Liver (tissue), 9 donors: ENCODE measurements around the gene VPS35. TPM values are rescaled to one million over a fixed set of nuclear protein-coding genes. Genes with fewer than 3 reads are reported as not detected.

Experiments used
- DNase-seq: peaks from one replicate; pipeline ENCODE4 v3.0.0-alpha.2; 2017; ENCODE audit warnings: low spot score
- H3K27ac ChIP-seq, 2 donors: one replicate each; pipeline ENCODE4 v1.7.0; 2013; ENCODE audit warnings: inconsistent platforms in 2 of 2, low read length in 2 of 2, control low read depth in 1 of 2, low read depth in 1 of 2, mild to moderate bottlenecking in 1 of 2
- H3K27me3 ChIP-seq, 4 donors: one replicate each; pipeline versions ENCODE4 v1.6.1 to v1.7.0; 2013; ENCODE audit warnings: low read length in 3 of 4, inconsistent platforms in 1 of 4, mild to moderate bottlenecking in 1 of 4, moderate library complexity in 1 of 4; ENCODE audit not compliant: control insufficient read depth in 4 of 4, insufficient read depth in 4 of 4
- H3K36me3 ChIP-seq, 4 donors: one replicate each; pipeline versions ENCODE4 v1.6.1 to v1.7.0; 2013; ENCODE audit warnings: low read length in 3 of 4, mild to moderate bottlenecking in 3 of 4, low read depth in 1 of 4, moderate library complexity in 1 of 4; ENCODE audit not compliant: control insufficient read depth in 4 of 4, insufficient read depth in 3 of 4
- H3K4me1 ChIP-seq, 4 donors: one replicate each; pipeline versions ENCODE4 v1.6.1 to v1.7.0; 2013; ENCODE audit warnings: low read length in 3 of 4, mild to moderate bottlenecking in 3 of 4, moderate library complexity in 1 of 4; ENCODE audit not compliant: control insufficient read depth in 4 of 4, insufficient read depth in 4 of 4
- H3K4me3 ChIP-seq, 3 donors: one replicate each; pipeline versions ENCODE4 v1.6.1 to v1.7.0; 2013; ENCODE audit warnings: low read length in 3 of 3, control low read depth in 1 of 3, low read depth in 1 of 3, mild to moderate bottlenecking in 1 of 3
- H3K9ac ChIP-seq, 2 donors: one replicate each; pipeline ENCODE4 v1.7.0; 2013; ENCODE audit warnings: low read length in 2 of 2, mild to moderate bottlenecking in 2 of 2, moderate library complexity in 2 of 2, control low read depth in 1 of 2, low read depth in 1 of 2
- H3K9me3 ChIP-seq, 4 donors: one replicate each; pipeline versions ENCODE4 v1.6.1 to v1.7.0; 2013; ENCODE audit warnings: low read length in 3 of 4; ENCODE audit not compliant: control insufficient read depth in 4 of 4
- EGR1 ChIP-seq, 2 donors: IDR thresholded peaks; 2 replicates each; pipeline ENCODE4 v1.6.1; 2016 to 2018; ENCODE audit warnings: antibody characterized with exemption in 2 of 2, low read depth in 2 of 2
- FOXA1 ChIP-seq: IDR thresholded peaks from 2 replicates; pipeline ENCODE4 v1.6.1; 2016; ENCODE audit warnings: antibody characterized with exemption
- FOXA2 ChIP-seq: IDR thresholded peaks from 2 replicates; pipeline ENCODE4 v1.6.1; 2016; ENCODE audit warnings: antibody characterized with exemption
- GABPA ChIP-seq, 2 donors: IDR thresholded peaks in 1 of 2; conservative IDR thresholded peaks in 1 of 2; 2 replicates each; pipeline ENCODE4 v1.6.1; 2016; ENCODE audit warnings: antibody characterized with exemption in 2 of 2, mild to moderate bottlenecking in 1 of 2, moderate library complexity in 1 of 2
- HNF4A ChIP-seq, 2 donors: conservative IDR thresholded peaks; 2 replicates each; pipeline ENCODE4 v1.6.1; 2016; ENCODE audit warnings: antibody characterized with exemption in 2 of 2, mild to moderate bottlenecking in 2 of 2
- HNF4G ChIP-seq: IDR thresholded peaks from 2 replicates; pipeline ENCODE4 v1.6.1; 2016; ENCODE audit warnings: antibody characterized with exemption
- JUND ChIP-seq, 2 donors: IDR thresholded peaks; 2 replicates each; pipeline ENCODE4 v1.6.1; 2016; ENCODE audit warnings: antibody characterized with exemption in 2 of 2
- NR2F2 ChIP-seq: IDR thresholded peaks from 2 replicates; pipeline ENCODE4 v1.6.1; 2016; ENCODE audit warnings: antibody characterized with exemption
- RAD21 ChIP-seq, 2 donors: IDR thresholded peaks; 2 replicates each; pipeline ENCODE4 v1.6.1; 2016; ENCODE audit warnings: antibody characterized with exemption in 2 of 2, mild to moderate bottlenecking in 2 of 2
- REST ChIP-seq: IDR thresholded peaks from 2 replicates; pipeline ENCODE4 v1.6.1; 2016; ENCODE audit warnings: antibody characterized with exemption, mild to moderate bottlenecking
- RXRA ChIP-seq, 2 donors: IDR thresholded peaks; 2 replicates each; pipeline ENCODE4 v1.6.1; 2017 to 2018; ENCODE audit warnings: antibody characterized with exemption in 2 of 2, mild to moderate bottlenecking in 1 of 2
- SP1 ChIP-seq: IDR thresholded peaks from 2 replicates; pipeline ENCODE4 v1.6.1; 2018; ENCODE audit warnings: antibody characterized with exemption, mild to moderate bottlenecking
- TAF1 ChIP-seq: conservative IDR thresholded peaks from 2 replicates; pipeline ENCODE4 v1.6.1; 2016; ENCODE audit warnings: antibody characterized with exemption, mild to moderate bottlenecking
- YY1 ChIP-seq: IDR thresholded peaks from 2 replicates; pipeline ENCODE4 v1.6.1; 2016; ENCODE audit warnings: antibody characterized with exemption, mild to moderate bottlenecking
- ZBTB33 ChIP-seq: IDR thresholded peaks from 2 replicates; pipeline ENCODE4 v1.6.1; 2016; ENCODE audit warnings: antibody characterized with exemption
- WGBS: extraction: QIAGEN DNeasy Blood & Tissue Kit; methylation state at CpG from one replicate; pipeline ENCODE4 v1.1.7; 2013; 5-methylcytosine and 5-hydroxymethylcytosine counted together
- polyA plus RNA-seq, 2 donors: library from polyadenylated mRNA; stranded (reverse) in 1 of 2; unstranded in 1 of 2; fragments of 200-250 nt in 1 of 2; fragments of >200 nt in 1 of 2; fragmentation: Nextera tagmentation in 1 of 2; extraction: Ambion mirVana in 1 of 2; gene quantifications; one replicate each; pipeline versions ENCODE4 v1.2.1 to v1.2.3, GENCODE V29; 2013 to 2015
- total RNA-seq, 2 donors: library from RNA; depleted of rRNA; stranded (reverse); fragments of >200 nt; gene quantifications; one replicate each; pipeline ENCODE4 v1.2.3, GENCODE V29; 2014
- TF ChIP-seq, protein P1 (sequence below): IDR thresholded peaks from 2 replicates; pipeline ENCODE4 v1.6.1; 2016; ENCODE audit warnings: antibody characterized with exemption
- TF ChIP-seq, protein P2 (sequence below): fragments of 150-350 bp; IDR thresholded peaks from 2 replicates; pipeline ENCODE4 v1.5.1; 2017; ENCODE audit warnings: improper control_type of control experiment, low read depth, low read length; ENCODE audit not compliant: missing input control
- TF ChIP-seq, protein P3 (sequence below): IDR thresholded peaks from 2 replicates; pipeline ENCODE4 v1.6.1; 2016; ENCODE audit warnings: antibody characterized with exemption
- donor health status: healthy.
- donor health status: healthy.
- donor health status: healthy.
- donor health status: healthy.
- donor health status: healthy.

VPS35 gene
- total and polyA plus RNA-seq, 4 donors = 10.5 to 52.7 (median 23.6) TPM

- Histone ChIP-seq H3K36me3 (no peaks in the 10 kb centered on the region), H3K27ac (no peak overlapping the region), H3K4me1 (no peaks in the 10 kb centered on the region), H3K27me3 (no peaks in the 10 kb centered on the region), H3K9me3 (no peaks in the 10 kb centered on the region), H3K9ac (no peak overlapping the region), H3K4me3 (no peak overlapping the region)
- DNase-seq = no peak
- WGBS = 94% methylated on average over 14 of the region's 14 CpGs
- TF ChIP-seq, protein P1, sequence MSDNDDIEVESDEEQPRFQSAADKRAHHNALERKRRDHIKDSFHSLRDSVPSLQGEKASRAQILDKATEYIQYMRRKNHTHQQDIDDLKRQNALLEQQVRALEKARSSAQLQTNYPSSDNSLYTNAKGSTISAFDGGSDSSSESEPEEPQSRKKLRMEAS = no peak
- TF ChIP-seq SP1 = no peak
- no peak for TF ChIP-seq YY1
- no peak for TF ChIP-seq TAF1
- no peak for TF ChIP-seq FOXA2
- TF ChIP-seq HNF4A (conservative IDR thresholded peaks at IDR 0.05) = no peak
- TF ChIP-seq NR2F2 = no peak
- TF ChIP-seq GABPA (IDR thresholded peaks at IDR 0.05 in 1 of 2, conservative IDR thresholded peaks at IDR 0.05 in 1 of 2) = no peak
- no peak for TF ChIP-seq ZBTB33
- TF ChIP-seq FOXA1 = no peak
- TF ChIP-seq, protein P2, sequence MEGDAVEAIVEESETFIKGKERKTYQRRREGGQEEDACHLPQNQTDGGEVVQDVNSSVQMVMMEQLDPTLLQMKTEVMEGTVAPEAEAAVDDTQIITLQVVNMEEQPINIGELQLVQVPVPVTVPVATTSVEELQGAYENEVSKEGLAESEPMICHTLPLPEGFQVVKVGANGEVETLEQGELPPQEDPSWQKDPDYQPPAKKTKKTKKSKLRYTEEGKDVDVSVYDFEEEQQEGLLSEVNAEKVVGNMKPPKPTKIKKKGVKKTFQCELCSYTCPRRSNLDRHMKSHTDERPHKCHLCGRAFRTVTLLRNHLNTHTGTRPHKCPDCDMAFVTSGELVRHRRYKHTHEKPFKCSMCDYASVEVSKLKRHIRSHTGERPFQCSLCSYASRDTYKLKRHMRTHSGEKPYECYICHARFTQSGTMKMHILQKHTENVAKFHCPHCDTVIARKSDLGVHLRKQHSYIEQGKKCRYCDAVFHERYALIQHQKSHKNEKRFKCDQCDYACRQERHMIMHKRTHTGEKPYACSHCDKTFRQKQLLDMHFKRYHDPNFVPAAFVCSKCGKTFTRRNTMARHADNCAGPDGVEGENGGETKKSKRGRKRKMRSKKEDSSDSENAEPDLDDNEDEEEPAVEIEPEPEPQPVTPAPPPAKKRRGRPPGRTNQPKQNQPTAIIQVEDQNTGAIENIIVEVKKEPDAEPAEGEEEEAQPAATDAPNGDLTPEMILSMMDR = no peak
- no peak for TF ChIP-seq RAD21 (IDR thresholded peaks at IDR 0.05)
- no peak for TF ChIP-seq REST
- TF ChIP-seq, protein P3, sequence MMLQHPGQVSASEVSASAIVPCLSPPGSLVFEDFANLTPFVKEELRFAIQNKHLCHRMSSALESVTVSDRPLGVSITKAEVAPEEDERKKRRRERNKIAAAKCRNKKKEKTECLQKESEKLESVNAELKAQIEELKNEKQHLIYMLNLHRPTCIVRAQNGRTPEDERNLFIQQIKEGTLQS = no peak
- TF ChIP-seq EGR1 (IDR thresholded peaks at IDR 0.05; ENCODE audit: low read depth in 2 of 2) = no peak
- no peak for TF ChIP-seq RXRA (IDR thresholded peaks at IDR 0.05)
- TF ChIP-seq JUND (IDR thresholded peaks at IDR 0.05) = no peak
Measured at GRCh38 chr16:46728806-46729205, 39.8 kb upstream of the VPS35 start.

GRCh38 chr16:46727630-46728029, 38.7 kb upstream of the VPS35 start:
- no peaks in the 10 kb centered on the region for H3K36me3 ChIP-seq
- no peak overlapping the region for H3K9ac ChIP-seq
- H3K27ac ChIP-seq = no peak overlapping the region
- no peaks in the 10 kb centered on the region for H3K9me3 ChIP-seq
- H3K4me3 ChIP-seq = no peak overlapping the region
- H3K27me3 ChIP-seq = no peaks in the 10 kb centered on the region
- WGBS = 92% methylated on average over 9 of the region's 9 CpGs
- no peak for DNase-seq
- H3K4me1 ChIP-seq = no peaks in the 10 kb centered on the region
- TF ChIP-seq REST (no peak), FOXA1 (no peak), TAF1 (no peak), RAD21 (IDR thresholded peaks at IDR 0.05) (no peak), GABPA (IDR thresholded peaks at IDR 0.05 in 1 of 2, conservative IDR thresholded peaks at IDR 0.05 in 1 of 2) (no peak), HNF4G (no peak), EGR1 (IDR thresholded peaks at IDR 0.05; ENCODE audit: low read depth in 2 of 2) (no peak), FOXA2 (no peak), HNF4A (conservative IDR thresholded peaks at IDR 0.05) (no peak), SP1 (no peak), NR2F2 (no peak), YY1 (no peak)
- TF ChIP-seq, protein P3 = no peak
- TF ChIP-seq, protein P1 = no peak
